Measurements from ENCODE around the gene TRIM45. TPM values are rescaled to one million over a fixed set of nuclear protein-coding genes. Genes with fewer than 3 reads are reported as not detected.
A peak's percentile ranks its signal among the peaks of the same experiment; 100 is the strongest.
"Not testable (repeated sequence)": the region's sequence is repeated elsewhere in the genome, so short reads cannot be mapped to it uniquely, and the experiment has no call there.

Gene TRIM45
- 10 to 100 TPM in 3 of 8 experiments, 1 to 10 TPM in 5; 1.2 to 14.5 (median 7.4) TPM for total RNA-seq

- 0 to 6% (median 1%) methylated on average over 4 to 28 of the region's 71 CpGs; no CpG with 5 or more reads in 6 of the 10 experiments for WGBS, 10 experiments
- Histone ChIP-seq H3K27ac (peak within 1 kb of the TSS; percentile 89 to 90), H3K4me1 (replicated peaks in 1 of 2) (peaks cover 10 to 12% of the 10 kb centered on the region in 2 donors), H3K4me3 (peak within 1 kb of the TSS; percentile 44 to 61 (median 53))
- ATAC-seq (replicated peaks in 6 of 8) = peak; percentile 93 to 97 (median 96)
- in situ Hi-C loops (cut with MboI; ENCODE audit: low pct_unique_long_range_greater_than_20kb in 2 of 9, low sequenced_read_pairs in 9 of 9, unreplicated experiment in 9 of 9) = no loop called here
These were observed at the start of gene TRIM45 for GRCh38 chr1:117121589-117122329. Gene TRIM45, minus strand, starts transcription at chr1:117121749. Its CDS starts 548 bp downstream, at chr1:117121201.

GRCh38 chr1:117169871-117170596 lies 48.5 kb upstream of the TRIM45 start:
- Histone ChIP-seq H3K4me1 (replicated peaks in 1 of 2) (peaks cover 10 to 15% of the 10 kb centered on the region in 2 donors), H3K4me3 (no peak overlapping the region), H3K27ac (no peak overlapping the region)
- in situ Hi-C loops (cut with MboI; ENCODE audit: low pct_unique_long_range_greater_than_20kb in 2 of 9, low sequenced_read_pairs in 9 of 9, unreplicated experiment in 9 of 9) = no loop called here
- 29 to 88% (median 68%) methylated on average over 1 to 4 of the region's 4 CpGs for WGBS, 10 experiments
- no peak for ATAC-seq (replicated peaks in 6 of 8)

- Histone ChIP-seq H3K27ac (no peak overlapping the region), H3K4me3 (no peak overlapping the region), H3K4me1 (replicated peaks in 1 of 2) (peaks cover 12 to 14% of the 10 kb centered on the region in 2 donors)
- in situ Hi-C loops (cut with MboI; ENCODE audit: low pct_unique_long_range_greater_than_20kb in 2 of 9, low sequenced_read_pairs in 9 of 9, unreplicated experiment in 9 of 9) = no loop called here
- ATAC-seq (replicated peaks in 6 of 8) = peak in 2 of 8 experiments; percentile 99
These were observed 45.9 kb upstream of the TRIM45 start for GRCh38 chr1:117167402-117167801.

- ATAC-seq (replicated peaks in 6 of 8) = no peak
- Histone ChIP-seq H3K4me3 (no peak overlapping the region), H3K4me1 (replicated peaks in 1 of 2) (peaks cover 10 to 14% of the 10 kb centered on the region in 2 donors), H3K27ac (no peak overlapping the region)
- in situ Hi-C loops (cut with MboI; ENCODE audit: low pct_unique_long_range_greater_than_20kb in 2 of 9, low sequenced_read_pairs in 9 of 9, unreplicated experiment in 9 of 9) = no loop called here
- WGBS, 10 experiments = 53 to 100% (median 100%) methylated on average over 1 to 2 of the region's 2 CpGs; no CpG with 5 or more reads in 2 of the 10 experiments
These were observed 44.5 kb upstream of the TRIM45 start for GRCh38 chr1:117166076-117166475.

GRCh38 chr1:117164209-117164608 lies 42.7 kb upstream of the TRIM45 start:
- ATAC-seq (replicated peaks in 6 of 8) = no peak
- Histone ChIP-seq H3K4me1 (replicated peaks in 1 of 2) (peaks cover 10 to 21% of the 10 kb centered on the region in 2 donors), H3K4me3 (no peak overlapping the region), H3K27ac (no peak overlapping the region)
- 88 to 100% (median 97%) methylated on average over 1 to 4 of the region's 4 CpGs; no CpG with 5 or more reads in 4 of the 10 experiments for WGBS, 10 experiments
- in situ Hi-C loops (cut with MboI; ENCODE audit: low pct_unique_long_range_greater_than_20kb in 2 of 9, low sequenced_read_pairs in 9 of 9, unreplicated experiment in 9 of 9) = no loop called here

- WGBS, 10 experiments = 73 to 100% (median 88%) methylated on average over 2 to 5 of the region's 6 CpGs; no CpG with 5 or more reads in 3 of the 10 experiments
- no peak overlapping the region for H3K27ac ChIP-seq
- peaks cover 10 to 16% of the 10 kb centered on the region in 2 donors for H3K4me1 ChIP-seq (replicated peaks in 1 of 2)
- no peak overlapping the region for H3K4me3 ChIP-seq
- ATAC-seq (replicated peaks in 6 of 8) = no peak
- in situ Hi-C loops (cut with MboI; ENCODE audit: low pct_unique_long_range_greater_than_20kb in 2 of 9, low sequenced_read_pairs in 9 of 9, unreplicated experiment in 9 of 9) = no loop called here
These were observed 41.3 kb upstream of the TRIM45 start for GRCh38 chr1:117162816-117163215.

- H3K4me1 ChIP-seq (replicated peaks in 1 of 2) = peaks cover 10 to 16% of the 10 kb centered on the region in 2 donors
- H3K4me3 ChIP-seq = no peak overlapping the region
- peak in 4 of 8 experiments; percentile 26 to 70 (median 45) for ATAC-seq (replicated peaks in 6 of 8)
- H3K27ac ChIP-seq = no peak overlapping the region
- in situ Hi-C loops (cut with MboI; ENCODE audit: low pct_unique_long_range_greater_than_20kb in 2 of 9, low sequenced_read_pairs in 9 of 9, unreplicated experiment in 9 of 9) = no loop called here
- 0 to 40% (median 20%) methylated on average over 1 of the region's 1 CpG; no CpG with 5 or more reads in 1 of the 10 experiments for WGBS, 10 experiments
These were observed 40.3 kb upstream of the TRIM45 start for GRCh38 chr1:117161887-117162286.

- H3K4me3 ChIP-seq; ATAC-seq (replicated peaks in 6 of 8); H3K27ac ChIP-seq; in situ Hi-C loops (cut with MboI; ENCODE audit: low pct_unique_long_range_greater_than_20kb in 2 of 9, low sequenced_read_pairs in 9 of 9, unreplicated experiment in 9 of 9): not testable (repeated sequence)
- 73 to 100% (median 87%) methylated on average over 1 to 5 of the region's 5 CpGs for WGBS, 10 experiments
- H3K4me1 ChIP-seq (replicated peaks in 1 of 2) = peaks cover 28 to 36% of the 10 kb centered on the region in 2 donors
These were observed 29.8 kb upstream of the TRIM45 start for GRCh38 chr1:117151305-117151704.

- WGBS, 10 experiments = 27 to 100% (median 79%) methylated on average over 1 to 2 of the region's 2 CpGs; no CpG with 5 or more reads in 2 of the 10 experiments
- ATAC-seq (replicated peaks in 6 of 8) = no peak
- in situ Hi-C loops (cut with MboI; ENCODE audit: low pct_unique_long_range_greater_than_20kb in 2 of 9, low sequenced_read_pairs in 9 of 9, unreplicated experiment in 9 of 9) = no loop called here
- H3K4me1 ChIP-seq (replicated peaks in 1 of 2) = peaks cover 34 to 39% of the 10 kb centered on the region in 2 donors
- H3K4me3 ChIP-seq = no peak overlapping the region
- no peak overlapping the region for H3K27ac ChIP-seq
These were observed 28.8 kb upstream of the TRIM45 start for GRCh38 chr1:117150316-117150715.

- in situ Hi-C loops (cut with MboI; ENCODE audit: low pct_unique_long_range_greater_than_20kb in 2 of 9, low sequenced_read_pairs in 9 of 9, unreplicated experiment in 9 of 9) = loop anchor here in 1 of 9 experiments (25.0 kb wide), 1 partner anchor 139 kb away; no protein-coding TSS in a partner anchor
- ATAC-seq (replicated peaks in 6 of 8) = peak in 5 of 8 experiments; percentile 8 to 54 (median 42)
- WGBS, 10 experiments = 22 to 88% (median 69%) methylated on average over 3 to 5 of the region's 5 CpGs; no CpG with 5 or more reads in 1 of the 10 experiments
- Histone ChIP-seq H3K4me1 (replicated peaks in 1 of 2) (peaks cover 32 to 34% of the 10 kb centered on the region in 2 donors), H3K27ac (peak overlapping the region; percentile 15 to 30), H3K4me3 (no peak overlapping the region)
These were observed 26.5 kb upstream of the TRIM45 start for GRCh38 chr1:117147856-117148588.

GRCh38 chr1:117147341-117147831 lies 25.8 kb upstream of the TRIM45 start:
- Histone ChIP-seq H3K4me1 (replicated peaks in 1 of 2) (peaks cover 32 to 34% of the 10 kb centered on the region in 2 donors), H3K27ac (peak overlapping the region in 1 of 2 donors; percentile 30), H3K4me3 (no peak overlapping the region)
- peak in 5 of 8 experiments; percentile 42 to 55 (median 45) for ATAC-seq (replicated peaks in 6 of 8)
- in situ Hi-C loops (cut with MboI; ENCODE audit: low pct_unique_long_range_greater_than_20kb in 2 of 9, low sequenced_read_pairs in 9 of 9, unreplicated experiment in 9 of 9) = loop anchor here in 1 of 9 experiments (25.0 kb wide), 1 partner anchor 140 kb away; no protein-coding TSS in a partner anchor
- WGBS, 10 experiments = 50 to 90% (median 70%) methylated on average over 1 to 4 of the region's 4 CpGs

GRCh38 chr1:117146575-117147340 lies 25.2 kb upstream of the TRIM45 start:
- Histone ChIP-seq H3K4me1 (replicated peaks in 1 of 2) (peaks cover 32 to 34% of the 10 kb centered on the region in 2 donors), H3K4me3 (no peak overlapping the region), H3K27ac (peak overlapping the region; percentile 33 to 58)
- in situ Hi-C loops (cut with MboI; ENCODE audit: low pct_unique_long_range_greater_than_20kb in 2 of 9, low sequenced_read_pairs in 9 of 9, unreplicated experiment in 9 of 9) = loop anchor here in 1 of 9 experiments (25.0 kb wide), 1 partner anchor 141 kb away; no protein-coding TSS in a partner anchor
- WGBS, 10 experiments = 33 to 95% (median 74%) methylated on average over 1 to 8 of the region's 8 CpGs
- peak; percentile 82 to 95 (median 88) for ATAC-seq (replicated peaks in 6 of 8)

Measured in motor neuron (in vitro differentiated cells).